ENCODE data around the gene HDAC9.
A peak's percentile ranks its signal among the peaks of the same experiment; 100 is the strongest.

The HDAC9 gene

DNA sequence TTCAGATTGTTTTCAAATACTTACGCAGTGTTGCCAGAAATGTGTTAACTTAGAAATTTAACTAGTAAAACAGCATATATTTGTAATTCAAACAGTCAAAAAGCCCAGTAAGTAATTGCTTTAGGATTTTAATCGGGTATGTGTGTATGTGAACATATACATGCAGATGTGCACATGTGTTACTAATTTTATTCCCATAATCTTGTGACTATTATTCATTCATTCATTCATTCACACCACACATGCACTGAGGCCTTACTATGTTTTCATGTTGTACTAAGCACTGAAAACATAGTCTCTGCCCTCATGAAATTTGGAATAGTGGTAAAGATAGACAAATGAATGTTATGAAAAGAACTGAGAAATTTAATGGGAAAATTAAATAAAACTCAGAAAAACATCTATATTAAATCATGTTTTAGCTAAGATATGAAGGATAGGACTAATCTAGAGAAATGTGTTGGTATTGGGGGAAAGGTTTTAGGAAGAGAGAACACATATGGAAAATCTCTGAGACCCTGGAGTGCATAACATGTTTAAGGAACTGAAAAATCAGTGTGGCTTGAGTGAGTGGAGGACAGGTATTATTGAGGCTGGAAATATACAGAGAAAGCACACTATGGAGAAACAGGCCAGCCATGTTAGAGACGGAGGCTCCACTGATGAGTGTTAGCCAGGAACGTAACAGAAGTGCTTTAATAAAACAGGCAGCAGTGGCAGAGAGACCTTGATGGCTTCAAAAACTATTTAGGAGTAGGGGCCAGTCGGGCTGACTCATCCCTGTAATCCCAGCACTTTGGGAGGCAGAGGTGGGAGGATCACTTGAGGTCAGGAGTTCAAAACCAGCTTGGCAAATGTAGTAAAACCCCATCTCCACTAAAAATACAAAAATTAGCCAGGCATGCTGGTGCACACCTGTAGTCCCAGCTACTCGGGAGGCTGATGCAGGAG, 80.3 kb downstream of the HDAC9 start:
- no peaks in the 10 kb centered on the region for H3K4me1 ChIP-seq (ENCODE audit: control insufficient read depth, low read depth, low read length)
- WGBS (ENCODE audit: extremely low coverage, insufficient coverage, low lambda C conversion rate) = no CpG with 5 or more reads among the region's 6 CpGs
- H3K27ac ChIP-seq (ENCODE audit: low read depth, low read length) = no peak overlapping the region
- no peak overlapping the region for H3K9ac ChIP-seq (ENCODE audit: low read length)
- DNase-seq = no peak
- H3K56ac ChIP-seq (ENCODE audit: low read length) = no peak overlapping the region
- H2BK15ac ChIP-seq (replicated peaks; ENCODE audit: low read depth) = no peak overlapping the region
- no peak overlapping the region for H3K4me2 ChIP-seq (ENCODE audit: low read length)
- H3K18ac ChIP-seq (ENCODE audit: low read length) = no peak overlapping the region
- no peak overlapping the region for H2BK120ac ChIP-seq (ENCODE audit: low read depth, low read length)
- H3K27me3 ChIP-seq (ENCODE audit: insufficient read depth, low read length, poor library complexity) = no peaks in the 10 kb centered on the region
- no peak overlapping the region for H2BK5ac ChIP-seq (ENCODE audit: low read length)
- H3K4ac ChIP-seq (ENCODE audit: low read depth, low read length) = no peak overlapping the region
- no peak overlapping the region for H3K4me3 ChIP-seq (ENCODE audit: low read length)
- H4K8ac ChIP-seq (ENCODE audit: low read depth, low read length) = no peak overlapping the region
- no peak overlapping the region for H3K23ac ChIP-seq (ENCODE audit: low read length)
- no peaks in the 10 kb centered on the region for H3K79me1 ChIP-seq (ENCODE audit: low read length)
- no peaks in the 10 kb centered on the region for H3K36me3 ChIP-seq (ENCODE audit: control insufficient read depth, insufficient read depth, low read length)
- H3K79me2 ChIP-seq (ENCODE audit: control insufficient read depth, insufficient read depth, low read length) = no peaks in the 10 kb centered on the region
- H2AK5ac ChIP-seq (ENCODE audit: low read length) = no peak overlapping the region
- no peak overlapping the region for H4K5ac ChIP-seq (ENCODE audit: low read length)

DNA sequence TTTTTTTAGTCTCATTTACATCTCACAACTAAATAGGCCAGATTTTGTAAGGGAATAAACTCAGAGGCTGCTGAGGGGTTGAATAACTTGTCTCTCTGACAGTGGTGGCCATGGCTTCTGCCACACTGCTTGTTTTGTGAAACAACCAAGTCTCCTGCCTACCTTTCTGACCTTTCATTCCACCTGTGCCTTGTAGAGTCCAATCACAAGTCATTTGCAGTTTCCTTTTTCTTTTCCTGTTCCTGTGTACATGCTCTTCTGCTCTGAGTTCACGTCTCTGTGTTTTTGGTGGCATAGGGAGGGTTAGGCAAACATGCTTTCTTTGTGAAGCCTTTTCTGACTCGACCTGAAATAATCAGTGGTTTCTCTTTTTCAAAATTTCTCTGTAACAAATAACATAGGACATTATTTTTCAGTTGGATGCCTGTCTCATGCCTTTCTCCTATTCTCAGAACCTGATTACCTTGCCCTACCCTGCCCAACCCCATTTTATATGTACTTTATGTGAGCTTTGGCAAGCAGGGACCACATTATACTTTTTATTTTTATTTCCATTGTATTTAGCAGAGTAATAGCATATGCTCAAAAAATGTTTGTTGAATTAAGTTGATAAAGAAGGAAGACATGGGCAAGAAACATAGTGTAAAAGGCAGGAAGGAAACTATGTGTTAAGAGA, 81.7 kb downstream of the HDAC9 start:
- no peaks in the 10 kb centered on the region for H3K79me2 ChIP-seq (ENCODE audit: control insufficient read depth, insufficient read depth, low read length)
- no peak overlapping the region for H2AK5ac ChIP-seq (ENCODE audit: low read length)
- no peak overlapping the region for H3K4me3 ChIP-seq (ENCODE audit: low read length)
- H2BK120ac ChIP-seq (ENCODE audit: low read depth, low read length) = no peak overlapping the region
- no peak overlapping the region for H4K5ac ChIP-seq (ENCODE audit: low read length)
- no peaks in the 10 kb centered on the region for H3K4me1 ChIP-seq (ENCODE audit: control insufficient read depth, low read depth, low read length)
- WGBS (ENCODE audit: extremely low coverage, insufficient coverage, low lambda C conversion rate) = no CpG with 5 or more reads among the region's 2 CpGs
- H2BK5ac ChIP-seq (ENCODE audit: low read length) = no peak overlapping the region
- H3K4ac ChIP-seq (ENCODE audit: low read depth, low read length) = no peak overlapping the region
- no peak overlapping the region for H3K9ac ChIP-seq (ENCODE audit: low read length)
- no peaks in the 10 kb centered on the region for H3K36me3 ChIP-seq (ENCODE audit: control insufficient read depth, insufficient read depth, low read length)
- H4K8ac ChIP-seq (ENCODE audit: low read depth, low read length) = no peak overlapping the region
- H3K4me2 ChIP-seq (ENCODE audit: low read length) = no peak overlapping the region
- H3K27ac ChIP-seq (ENCODE audit: low read depth, low read length) = no peak overlapping the region
- no peaks in the 10 kb centered on the region for H3K27me3 ChIP-seq (ENCODE audit: insufficient read depth, low read length, poor library complexity)
- H3K56ac ChIP-seq (ENCODE audit: low read length) = no peak overlapping the region
- no peak overlapping the region for H2BK15ac ChIP-seq (replicated peaks; ENCODE audit: low read depth)
- no peaks in the 10 kb centered on the region for H3K79me1 ChIP-seq (ENCODE audit: low read length)
- DNase-seq = no peak
- no peak overlapping the region for H3K23ac ChIP-seq (ENCODE audit: low read length)
- no peak overlapping the region for H3K18ac ChIP-seq (ENCODE audit: low read length)

- H3K4me1 ChIP-seq (ENCODE audit: control insufficient read depth, low read depth, low read length) = no peaks in the 10 kb centered on the region
- H3K79me2 ChIP-seq (ENCODE audit: control insufficient read depth, insufficient read depth, low read length) = no peaks in the 10 kb centered on the region
- H3K4me3 ChIP-seq (ENCODE audit: low read length) = no peak overlapping the region
- no peak overlapping the region for H3K27ac ChIP-seq (ENCODE audit: low read depth, low read length)
- no peak overlapping the region for H3K23ac ChIP-seq (ENCODE audit: low read length)
- H2BK120ac ChIP-seq (ENCODE audit: low read depth, low read length) = no peak overlapping the region
- no peak overlapping the region for H3K18ac ChIP-seq (ENCODE audit: low read length)
- H3K79me1 ChIP-seq (ENCODE audit: low read length) = no peaks in the 10 kb centered on the region
- DNase-seq = no peak
- no peak overlapping the region for H3K4ac ChIP-seq (ENCODE audit: low read depth, low read length)
- no CpG with 5 or more reads among the region's 4 CpGs for WGBS (ENCODE audit: extremely low coverage, insufficient coverage, low lambda C conversion rate)
- no peaks in the 10 kb centered on the region for H3K36me3 ChIP-seq (ENCODE audit: control insufficient read depth, insufficient read depth, low read length)
- H3K4me2 ChIP-seq (ENCODE audit: low read length) = no peak overlapping the region
- no peak overlapping the region for H4K5ac ChIP-seq (ENCODE audit: low read length)
- no peak overlapping the region for H2BK15ac ChIP-seq (replicated peaks; ENCODE audit: low read depth)
- no peak overlapping the region for H2AK5ac ChIP-seq (ENCODE audit: low read length)
- H2BK5ac ChIP-seq (ENCODE audit: low read length) = no peak overlapping the region
- no peak overlapping the region for H3K9ac ChIP-seq (ENCODE audit: low read length)
- H3K56ac ChIP-seq (ENCODE audit: low read length) = no peak overlapping the region
- no peak overlapping the region for H4K8ac ChIP-seq (ENCODE audit: low read depth, low read length)
- no peaks in the 10 kb centered on the region for H3K27me3 ChIP-seq (ENCODE audit: insufficient read depth, low read length, poor library complexity)
These were observed 84.1 kb downstream of the HDAC9 start for GRCh38 chr7:18579698-18580097.

DNA sequence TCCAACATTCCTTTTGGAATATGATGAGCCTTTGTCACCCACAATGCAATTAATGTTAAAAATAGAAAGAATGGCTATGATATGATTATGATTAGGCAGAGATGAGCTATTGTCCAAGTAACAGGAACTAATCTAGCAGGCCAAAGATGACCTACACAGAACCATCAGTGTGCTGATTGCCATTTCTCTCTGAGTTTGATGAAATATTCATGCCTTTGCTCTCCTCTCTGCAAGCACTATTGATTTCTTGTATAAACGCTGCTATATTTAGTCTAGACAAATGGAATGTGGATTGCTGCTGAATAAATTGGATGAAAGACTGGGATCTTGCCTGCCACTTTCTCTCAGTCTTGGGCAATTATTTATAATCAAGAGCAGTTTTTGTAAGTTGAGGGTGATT, 85.4 kb downstream of the HDAC9 start:
- WGBS (ENCODE audit: extremely low coverage, insufficient coverage, low lambda C conversion rate) = no CpG with 5 or more reads among the region's 1 CpG
- H3K18ac ChIP-seq (ENCODE audit: low read length) = no peak overlapping the region
- no peak for DNase-seq
- H3K4me1 ChIP-seq (ENCODE audit: control insufficient read depth, low read depth, low read length) = no peaks in the 10 kb centered on the region
- H3K9ac ChIP-seq (ENCODE audit: low read length) = no peak overlapping the region
- H3K36me3 ChIP-seq (ENCODE audit: control insufficient read depth, insufficient read depth, low read length) = no peaks in the 10 kb centered on the region
- no peaks in the 10 kb centered on the region for H3K79me2 ChIP-seq (ENCODE audit: control insufficient read depth, insufficient read depth, low read length)
- H2AK5ac ChIP-seq (ENCODE audit: low read length) = no peak overlapping the region
- no peak overlapping the region for H3K4ac ChIP-seq (ENCODE audit: low read depth, low read length)
- H3K79me1 ChIP-seq (ENCODE audit: low read length) = no peaks in the 10 kb centered on the region
- H2BK5ac ChIP-seq (ENCODE audit: low read length) = no peak overlapping the region
- H4K5ac ChIP-seq (ENCODE audit: low read length) = no peak overlapping the region
- H3K4me2 ChIP-seq (ENCODE audit: low read length) = no peak overlapping the region
- H2BK120ac ChIP-seq (ENCODE audit: low read depth, low read length) = no peak overlapping the region
- no peaks in the 10 kb centered on the region for H3K27me3 ChIP-seq (ENCODE audit: insufficient read depth, low read length, poor library complexity)
- no peak overlapping the region for H3K4me3 ChIP-seq (ENCODE audit: low read length)
- H3K23ac ChIP-seq (ENCODE audit: low read length) = no peak overlapping the region
- no peak overlapping the region for H3K56ac ChIP-seq (ENCODE audit: low read length)
- H4K8ac ChIP-seq (ENCODE audit: low read depth, low read length) = no peak overlapping the region
- H3K27ac ChIP-seq (ENCODE audit: low read depth, low read length) = no peak overlapping the region
- no peak overlapping the region for H2BK15ac ChIP-seq (replicated peaks; ENCODE audit: low read depth)

DNA sequence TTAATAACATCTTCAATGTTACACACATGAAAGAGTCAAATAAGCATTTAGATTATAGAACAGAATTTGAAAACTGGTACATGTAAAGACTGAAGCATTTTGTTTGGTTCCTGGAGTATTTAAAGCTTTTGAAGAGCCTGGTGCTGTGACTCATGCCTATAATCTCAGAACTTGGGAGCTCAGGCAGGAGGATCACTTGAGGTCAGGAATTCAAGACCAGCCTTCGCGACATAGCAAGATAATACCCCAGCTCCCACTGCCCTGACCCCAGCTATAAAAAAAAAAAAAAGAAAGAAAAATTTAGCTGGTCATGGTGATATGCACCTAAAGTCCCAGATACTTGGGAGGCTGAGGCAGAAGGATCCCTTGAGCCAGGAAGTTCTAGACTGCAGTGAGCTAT, 87.8 kb downstream of the HDAC9 start:
- Histone ChIP-seq H4K5ac (ENCODE audit: low read length) (no peak overlapping the region), H3K36me3 (ENCODE audit: control insufficient read depth, insufficient read depth, low read length) (no peaks in the 10 kb centered on the region), H4K8ac (ENCODE audit: low read depth, low read length) (no peak overlapping the region), H3K56ac (ENCODE audit: low read length) (no peak overlapping the region), H3K18ac (ENCODE audit: low read length) (no peak overlapping the region), H3K4me3 (ENCODE audit: low read length) (no peak overlapping the region), H3K4ac (ENCODE audit: low read depth, low read length) (no peak overlapping the region), H3K4me1 (ENCODE audit: control insufficient read depth, low read depth, low read length) (no peaks in the 10 kb centered on the region), H2AK5ac (ENCODE audit: low read length) (no peak overlapping the region), H3K79me2 (ENCODE audit: control insufficient read depth, insufficient read depth, low read length) (no peaks in the 10 kb centered on the region), H2BK15ac (replicated peaks; ENCODE audit: low read depth) (no peak overlapping the region), H3K9ac (ENCODE audit: low read length) (no peak overlapping the region), H2BK5ac (ENCODE audit: low read length) (no peak overlapping the region), H3K79me1 (ENCODE audit: low read length) (no peaks in the 10 kb centered on the region), H3K27me3 (ENCODE audit: insufficient read depth, low read length, poor library complexity) (no peaks in the 10 kb centered on the region), H3K27ac (ENCODE audit: low read depth, low read length) (no peak overlapping the region), H3K23ac (ENCODE audit: low read length) (no peak overlapping the region), H3K4me2 (ENCODE audit: low read length) (no peak overlapping the region), H2BK120ac (ENCODE audit: low read depth, low read length) (no peak overlapping the region)
- no CpG with 5 or more reads among the region's 2 CpGs for WGBS (ENCODE audit: extremely low coverage, insufficient coverage, low lambda C conversion rate)
- peak; percentile 37 for DNase-seq

All from mesendoderm (in vitro differentiated cells).